CD4-positive, alpha-beta T cell treated with Interleukin-6 at 100 ng/mL for 8 hours (primary cell): Measurements from ENCODE around the gene ATXN7L3.
A peak's percentile ranks its signal among the peaks of the same experiment; 100 is the strongest.

Experiments
- DNase-seq: peaks from one replicate; pipeline ENCODE4 v3.0.0-alpha.2; 2020; ENCODE audit warnings: mixed read lengths, low spot score

Gene ATXN7L3

DNA sequence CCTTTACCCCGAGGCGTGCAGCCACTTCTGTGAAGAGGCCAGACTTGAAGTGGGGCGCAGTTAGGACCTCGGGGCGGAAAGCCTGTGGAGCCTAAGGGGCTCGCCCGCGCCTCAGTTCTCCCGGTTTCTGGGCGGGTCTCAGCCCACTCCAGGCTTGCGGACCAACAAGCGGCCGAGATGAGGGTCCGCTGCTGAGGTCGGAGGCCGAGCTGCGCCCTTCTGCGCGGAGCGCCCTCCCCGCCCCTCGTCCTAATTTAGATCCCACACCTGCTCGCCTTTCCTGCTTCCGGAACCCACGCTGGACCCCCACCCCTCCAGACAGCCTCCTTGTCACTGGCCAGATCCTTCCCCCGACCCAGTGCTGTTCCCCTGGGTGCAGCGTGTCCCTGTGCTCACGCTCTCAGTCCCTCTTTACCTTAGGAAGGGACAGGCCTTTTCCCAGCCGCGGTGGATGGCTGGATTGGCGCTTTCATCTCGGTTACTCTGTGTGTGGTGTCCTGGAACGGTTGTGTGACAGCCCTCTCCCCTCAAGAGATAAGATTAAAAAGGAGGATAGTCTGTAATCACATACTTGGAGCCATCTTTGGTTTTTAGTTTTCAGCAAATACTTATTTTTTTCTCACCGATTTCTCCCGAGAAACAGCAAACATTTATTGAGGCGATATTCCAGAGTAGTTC is 933 bp upstream of the ATXN7L3 start:
- DNase-seq = no peak

DNA sequence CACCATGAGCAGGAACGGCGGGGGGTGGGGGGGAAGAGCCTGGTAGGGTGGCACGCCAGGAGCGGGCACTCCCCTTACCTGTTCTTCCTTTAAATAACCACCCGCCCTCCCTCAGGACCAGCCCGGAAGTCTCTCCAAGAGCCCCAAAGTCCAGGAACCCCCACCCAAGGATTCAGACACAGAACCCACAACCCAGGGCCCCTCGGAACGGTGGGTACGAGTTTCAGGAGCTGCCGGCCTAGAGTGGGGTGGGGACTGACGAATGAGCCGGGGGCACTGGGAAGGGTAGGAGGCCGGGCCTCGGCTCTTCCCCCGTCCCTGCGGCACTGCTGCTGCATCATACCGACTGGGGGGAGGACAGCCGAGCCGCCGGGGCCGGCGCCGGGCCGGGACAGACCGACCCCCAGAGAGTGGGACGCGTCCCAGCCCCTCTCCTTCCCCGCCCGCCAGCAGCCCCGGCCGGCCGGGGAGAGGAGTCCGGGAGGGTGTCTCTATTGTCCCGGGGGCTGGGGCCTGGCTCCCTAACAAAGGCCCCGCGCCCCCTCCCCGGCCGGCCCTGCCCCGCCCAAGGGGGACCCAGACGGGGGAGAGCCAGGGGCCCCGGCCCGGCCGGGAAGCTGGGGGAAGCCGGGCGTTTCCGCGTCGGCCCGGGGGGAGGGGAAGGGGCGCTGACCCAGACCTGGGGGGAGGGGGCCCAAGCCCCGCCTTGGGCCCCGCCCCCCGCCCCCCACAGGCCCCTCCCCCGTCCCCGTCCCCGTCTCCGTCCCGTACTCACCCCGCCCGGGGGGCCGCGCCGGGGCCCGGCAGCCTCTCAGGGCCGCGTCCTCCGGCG is 747 bp downstream of the ATXN7L3 start:
- peak; percentile 63 for DNase-seq

DNA sequence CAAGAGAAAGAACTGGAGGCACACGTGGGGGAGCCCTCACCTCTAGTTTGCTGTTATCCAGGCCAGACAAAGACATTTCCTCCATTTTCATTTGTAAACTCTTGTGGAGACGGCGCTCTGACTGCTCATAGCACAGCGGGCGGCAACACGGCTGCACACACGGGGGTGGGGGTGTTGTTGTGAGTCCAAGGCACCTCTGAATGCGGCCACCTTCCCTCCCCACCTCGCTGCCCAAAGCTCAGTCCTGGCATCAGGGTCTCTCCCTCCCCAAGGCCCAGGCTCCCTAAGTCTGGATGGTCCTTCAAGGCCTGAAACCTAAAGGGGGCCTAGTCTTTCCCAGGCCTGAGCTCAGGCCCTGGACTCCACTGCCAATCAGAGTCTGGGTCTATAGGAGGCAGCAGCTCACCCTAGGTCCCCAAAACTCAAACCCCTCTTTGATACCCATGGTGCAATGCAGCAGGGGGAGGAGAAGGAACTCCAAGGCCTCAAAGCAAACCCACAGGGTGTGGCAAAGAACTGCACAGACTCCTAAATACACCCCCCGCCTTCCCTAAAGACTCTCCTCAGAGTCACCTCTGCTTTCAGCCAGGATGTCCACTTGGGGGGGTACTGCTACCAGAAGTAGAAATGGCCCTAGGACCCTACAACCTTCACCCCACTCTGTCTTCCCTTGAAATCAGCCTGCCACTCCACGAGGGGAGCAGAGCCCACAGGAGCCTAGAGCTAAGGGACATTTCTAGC is 1.5 kb downstream of the ATXN7L3 start:
- DNase-seq = peak; percentile 75

DNA sequence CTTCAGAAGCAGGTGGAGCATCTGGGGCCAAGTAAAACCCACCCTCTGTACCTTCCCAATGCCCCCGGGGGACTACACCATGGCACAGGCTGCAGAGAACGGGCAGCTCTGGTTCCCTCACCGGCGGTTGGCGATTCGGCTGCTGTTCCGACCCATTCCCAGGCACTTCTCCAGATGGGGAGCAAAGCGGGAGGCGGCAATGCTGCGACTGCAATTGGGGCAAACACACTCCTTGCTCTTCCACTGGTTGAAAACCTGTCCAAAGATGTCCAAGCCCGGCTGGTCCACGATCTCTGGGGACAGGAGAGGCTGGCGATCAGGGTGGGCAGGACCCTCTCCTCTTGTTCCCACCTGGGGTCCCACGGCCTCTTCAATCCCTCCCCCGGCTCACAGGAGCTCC is 2.6 kb downstream of the ATXN7L3 start:
- DNase-seq = no peak

DNA sequence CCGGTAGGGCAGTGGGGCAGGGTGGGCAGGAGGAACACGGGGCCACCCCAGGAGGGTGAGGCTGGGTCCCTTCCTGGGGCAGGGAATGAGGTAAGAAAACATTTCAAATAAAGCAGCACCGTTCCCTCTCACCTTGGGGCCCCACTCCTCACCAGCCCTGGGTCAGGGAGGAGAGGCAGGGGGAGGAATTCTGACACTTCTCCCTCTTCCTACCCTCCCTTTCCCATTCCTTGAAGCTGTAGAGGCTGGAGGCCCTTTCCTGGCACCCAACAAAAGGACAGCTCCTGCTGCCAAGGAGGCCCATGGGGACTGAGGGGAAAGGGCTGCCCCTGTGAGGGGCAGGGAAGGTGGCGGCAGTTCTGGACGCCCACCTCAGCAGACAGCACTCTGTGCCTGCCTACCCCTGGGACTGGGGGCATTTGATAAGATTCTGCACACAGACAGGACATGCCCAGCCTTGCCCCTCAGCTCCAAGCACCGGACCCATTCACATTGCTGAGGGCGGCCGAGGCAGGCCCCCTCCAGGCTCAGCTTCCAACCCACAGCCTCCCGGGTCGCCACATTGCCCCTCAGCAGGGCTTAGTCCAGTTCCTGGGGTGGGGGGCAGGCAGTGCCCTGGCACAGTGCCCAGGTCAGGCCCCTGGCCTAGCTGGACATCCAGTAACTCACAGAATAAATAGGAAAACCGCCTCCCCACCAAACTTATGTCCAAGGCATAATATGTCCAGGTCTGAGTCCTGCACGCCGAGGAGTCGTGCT is 6.2 kb downstream of the ATXN7L3 start:
- DNase-seq = no peak

DNA sequence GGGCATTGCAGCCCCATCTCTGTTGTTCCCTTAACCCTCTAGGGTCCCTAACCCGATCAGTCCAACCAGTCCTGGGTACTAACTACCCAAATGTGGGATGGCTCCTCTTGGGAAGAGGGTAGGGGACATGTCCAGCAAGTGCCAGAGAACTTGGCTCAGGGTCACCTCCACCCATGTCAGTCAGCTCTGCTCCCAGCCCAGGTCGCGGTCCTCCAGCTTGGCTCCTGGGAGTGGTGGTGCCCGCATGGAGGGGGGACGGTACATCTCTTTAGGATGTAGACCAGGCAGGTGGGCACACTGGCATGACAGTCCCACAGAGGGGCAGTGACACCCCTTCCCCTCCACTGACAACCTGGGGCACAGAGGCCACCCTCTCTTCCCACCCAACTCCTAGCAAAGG is 6.9 kb downstream of the ATXN7L3 start:
- no peak for DNase-seq

DNA sequence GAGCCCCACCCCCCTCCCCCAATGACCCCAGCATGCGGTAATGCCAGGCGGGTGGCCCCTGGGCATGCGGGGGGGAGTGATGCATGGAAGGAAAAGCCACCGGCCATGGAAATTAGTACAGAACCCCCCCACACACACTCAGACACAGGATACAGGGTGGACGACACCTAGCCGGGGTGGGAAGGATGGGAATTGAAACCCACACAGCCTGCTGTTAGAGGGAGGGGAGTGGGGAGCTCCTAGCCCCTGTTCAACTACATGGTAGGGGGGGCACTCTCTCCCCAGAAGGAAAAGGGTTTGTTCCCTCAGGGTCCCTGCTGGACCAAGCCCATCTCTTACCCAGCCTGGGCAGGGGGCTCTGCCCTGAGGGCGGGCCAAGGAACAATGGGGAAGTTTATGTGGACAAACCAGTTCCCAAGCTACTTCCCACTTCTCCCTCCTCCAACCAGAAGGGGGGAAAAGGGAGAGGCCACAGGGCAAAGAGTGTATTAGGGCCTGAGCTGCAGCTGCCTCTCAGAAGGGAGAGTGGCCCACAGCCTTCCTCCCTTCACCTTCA is 7.7 kb downstream of the ATXN7L3 start:
- DNase-seq = no peak

DNA sequence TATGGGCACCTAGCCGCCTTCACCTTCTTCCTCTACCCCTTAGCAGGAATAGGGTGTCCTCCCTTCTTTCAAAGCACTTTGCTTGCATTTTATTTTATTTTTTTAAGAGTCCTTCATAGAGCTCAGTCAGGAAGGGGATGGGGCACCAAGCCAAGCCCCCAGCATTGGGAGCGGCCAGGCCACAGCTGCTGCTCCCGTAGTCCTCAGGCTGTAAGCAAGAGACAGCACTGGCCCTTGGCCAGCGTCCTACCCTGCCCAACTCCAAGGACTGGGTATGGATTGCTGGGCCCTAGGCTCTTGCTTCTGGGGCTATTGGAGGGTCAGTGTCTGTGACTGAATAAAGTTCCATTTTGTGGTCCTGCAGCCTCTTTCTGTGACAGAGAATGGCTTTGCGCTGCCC is 8.3 kb downstream of the ATXN7L3 start:
- DNase-seq = no peak

DNA sequence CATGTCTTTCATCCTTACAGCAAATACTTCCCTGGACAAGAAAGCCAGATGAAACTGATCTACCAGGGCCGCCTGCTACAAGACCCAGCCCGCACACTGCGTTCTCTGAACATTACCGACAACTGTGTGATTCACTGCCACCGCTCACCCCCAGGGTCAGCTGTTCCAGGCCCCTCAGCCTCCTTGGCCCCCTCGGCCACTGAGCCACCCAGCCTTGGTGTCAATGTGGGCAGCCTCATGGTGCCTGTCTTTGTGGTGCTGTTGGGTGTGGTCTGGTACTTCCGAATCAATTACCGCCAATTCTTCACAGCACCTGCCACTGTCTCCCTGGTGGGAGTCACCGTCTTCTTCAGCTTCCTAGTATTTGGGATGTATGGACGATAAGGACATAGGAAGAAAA is 9.2 kb downstream of the ATXN7L3 start:
- DNase-seq = no peak

DNA sequence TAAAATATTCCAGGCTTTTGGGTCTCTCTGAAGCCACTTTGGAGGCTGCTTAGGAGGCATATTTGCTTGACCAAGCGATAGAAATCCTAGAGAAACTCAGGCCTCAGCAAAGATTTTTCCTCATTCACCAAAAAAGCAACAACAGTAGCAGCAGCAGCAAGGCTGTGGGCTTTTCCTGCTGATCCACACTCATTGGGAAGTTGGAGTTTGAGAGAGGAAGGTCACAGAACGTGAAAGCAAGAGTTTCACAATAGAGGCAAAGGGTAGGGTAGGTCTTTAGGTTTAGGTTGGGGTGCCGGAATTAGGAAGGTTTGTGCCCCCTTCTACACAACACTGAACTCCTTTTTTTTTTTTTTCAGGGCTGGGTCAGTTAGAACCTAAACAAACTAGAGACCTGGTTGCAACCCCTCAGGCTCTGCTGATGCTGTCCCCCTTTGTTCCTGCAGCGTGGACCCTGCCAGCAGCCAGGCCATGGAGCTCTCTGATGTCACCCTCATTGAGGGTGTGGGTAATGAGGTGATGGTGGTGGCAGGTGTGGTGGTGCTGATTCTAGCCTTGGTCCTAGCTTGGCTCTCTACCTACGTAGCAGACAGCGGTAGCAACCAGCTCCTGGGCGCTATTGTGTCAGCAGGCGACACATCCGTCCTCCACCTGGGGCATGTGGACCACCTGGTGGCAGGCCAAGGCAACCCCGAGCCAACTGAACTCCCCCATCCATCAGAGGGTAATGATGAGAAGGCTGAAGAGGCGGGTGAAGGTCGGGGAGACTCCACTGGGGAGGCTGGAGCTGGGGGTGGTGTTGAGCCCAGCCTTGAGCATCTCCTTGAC is 10.9 kb downstream of the ATXN7L3 start:
- DNase-seq = no peak

DNA sequence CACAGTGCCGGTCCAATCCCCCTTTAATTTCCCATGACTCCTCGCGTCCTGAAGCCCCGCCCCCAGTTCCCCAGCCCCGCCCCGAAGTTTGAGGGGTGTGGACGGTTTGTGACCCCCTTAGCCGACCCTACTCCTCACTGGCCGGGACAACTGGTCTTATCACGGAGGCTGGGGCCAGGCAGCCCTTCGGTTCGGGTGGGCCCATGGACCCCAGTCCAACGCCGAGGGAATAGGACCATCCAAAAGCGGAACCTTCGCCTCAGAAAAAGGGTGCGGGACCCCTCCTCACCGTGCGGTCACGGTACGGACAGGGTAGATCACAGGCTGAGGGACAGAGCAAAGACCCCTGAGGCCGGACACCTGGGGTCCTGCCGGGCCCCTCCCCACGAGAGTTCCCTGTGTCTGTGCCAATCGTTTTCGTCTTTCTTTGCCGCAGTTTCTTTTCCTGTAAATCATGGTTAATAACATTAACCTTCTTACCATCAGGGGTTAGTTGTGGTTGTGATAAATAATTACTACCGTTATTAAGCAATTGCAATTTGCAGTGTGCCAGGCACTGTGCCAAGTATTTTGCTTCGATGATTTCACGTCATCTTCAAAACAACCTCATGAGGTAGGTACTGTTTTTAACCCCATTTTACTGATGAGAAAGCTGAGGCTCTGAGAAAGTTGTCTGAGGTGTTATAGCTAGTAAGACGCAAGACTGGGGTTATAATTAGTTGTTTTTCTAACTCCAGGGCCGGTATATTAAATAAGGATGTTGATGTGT is 12.4 kb downstream of the ATXN7L3 start:
- DNase-seq = no peak

DNA sequence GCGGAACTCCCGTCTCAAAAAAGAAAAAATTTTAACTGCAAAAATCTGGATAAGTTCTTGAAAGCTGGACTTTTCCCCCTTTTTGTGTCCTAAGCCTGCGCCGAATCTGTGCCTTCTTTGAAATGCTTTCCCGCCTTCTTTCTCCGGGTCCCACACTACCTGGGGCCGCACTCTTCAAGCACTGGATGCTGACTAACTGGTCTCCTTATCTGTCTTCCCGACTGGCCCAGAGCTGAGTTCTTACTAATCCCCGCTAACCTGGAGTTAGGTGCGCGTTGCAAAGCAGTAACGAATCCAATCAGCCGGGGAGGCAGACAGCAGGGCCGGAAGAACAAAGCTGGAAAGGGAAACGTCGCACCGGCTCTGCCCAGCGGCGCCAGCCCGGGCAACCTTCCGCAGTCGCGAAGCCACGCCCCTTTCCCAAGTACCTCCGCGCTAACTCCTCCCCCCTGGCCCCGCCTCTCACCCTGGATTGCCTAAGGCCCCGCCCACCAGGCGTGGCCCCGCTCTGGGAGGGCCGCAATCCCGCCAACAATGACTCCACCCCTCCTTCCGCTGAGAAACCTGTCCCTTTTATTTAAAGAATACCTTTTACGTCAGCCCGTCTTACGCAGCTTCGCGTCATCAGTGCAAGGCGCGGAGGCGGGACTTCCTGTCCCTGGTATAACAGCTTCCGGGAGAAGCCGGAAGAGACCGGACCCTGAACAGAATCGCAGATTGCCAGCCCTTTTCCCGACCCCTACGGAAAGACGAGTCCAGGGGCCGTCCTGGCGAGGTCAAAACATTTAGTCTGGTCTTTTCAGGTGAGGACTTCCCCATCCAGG is 13.2 kb downstream of the ATXN7L3 start, which contains the start of gene TMUB2:
TSS of gene TMUB2 (plus strand) at position 666 of the 824 bp plus-strand sequence. CDS start 737 bp downstream, outside the sequence.
- peak; percentile 99 for DNase-seq

DNA sequence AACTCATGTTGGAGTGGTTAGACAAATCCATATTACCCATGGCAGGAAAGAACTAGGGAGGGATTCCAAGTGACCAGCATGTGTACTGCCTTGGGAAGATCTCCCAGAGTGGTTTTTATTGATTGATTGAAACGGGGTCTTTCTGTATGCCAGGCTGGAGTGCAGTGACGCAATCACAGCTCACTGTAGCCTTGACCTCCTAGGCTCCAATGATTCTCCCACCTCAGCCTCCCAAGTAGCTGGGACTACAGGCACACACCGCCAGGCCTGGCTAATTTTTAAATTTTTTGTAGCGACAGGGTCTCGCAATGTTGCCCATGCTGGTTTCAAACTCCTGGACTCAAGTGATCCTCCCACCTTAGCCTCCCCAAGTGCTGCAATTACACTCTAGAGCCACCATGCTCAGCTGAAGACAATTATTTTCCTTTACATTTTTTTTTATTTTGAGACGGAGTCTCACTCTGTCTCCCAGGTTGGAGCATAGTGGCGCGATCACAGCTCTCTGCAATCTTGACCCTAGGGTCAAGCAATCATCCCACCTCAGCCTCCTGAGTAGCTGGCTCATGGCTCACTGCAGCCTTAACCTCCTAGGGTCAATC is 15.4 kb downstream of the ATXN7L3 start:
- no peak for DNase-seq

DNA sequence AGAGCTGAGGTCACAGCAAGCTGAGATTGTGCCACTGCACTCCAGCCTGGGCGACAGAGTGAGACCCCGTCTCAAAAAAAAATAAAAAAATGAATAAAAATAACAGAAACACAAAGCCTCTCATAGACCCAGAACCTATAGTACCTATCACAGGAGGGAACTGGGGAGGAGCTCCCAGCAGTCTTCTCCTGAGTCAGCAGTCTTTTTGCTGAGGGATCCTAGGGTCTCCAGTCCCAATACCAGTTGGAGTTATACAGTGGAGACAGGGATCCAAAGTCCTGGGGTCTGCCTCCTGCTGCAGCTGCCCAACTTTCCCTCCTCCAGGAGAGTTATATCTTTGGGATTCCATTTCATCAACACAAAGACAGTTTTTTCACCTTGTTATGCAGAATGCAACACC is 16.7 kb downstream of the ATXN7L3 start:
- no peak for DNase-seq

DNA sequence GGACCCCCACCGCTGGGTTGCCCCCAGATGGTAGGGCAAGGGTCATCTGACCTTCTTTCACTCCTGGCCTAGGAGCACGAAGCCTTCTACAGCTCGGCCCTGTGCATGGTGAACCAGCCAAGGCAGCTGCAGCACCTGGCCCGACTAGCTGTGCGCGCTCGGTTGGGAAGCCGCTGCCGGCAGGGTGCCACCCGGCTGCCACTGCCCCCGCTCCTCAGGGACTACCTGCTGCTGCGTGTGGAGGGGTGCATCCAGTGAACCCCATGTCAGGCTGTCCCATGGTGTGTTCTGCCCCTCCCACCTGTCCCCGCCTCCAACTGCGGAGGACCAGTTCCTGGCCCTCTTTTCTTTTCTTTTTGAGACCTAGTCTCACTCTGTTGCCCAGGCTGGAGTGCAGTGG is 21.6 kb downstream of the ATXN7L3 start:
- DNase-seq = no peak

DNA sequence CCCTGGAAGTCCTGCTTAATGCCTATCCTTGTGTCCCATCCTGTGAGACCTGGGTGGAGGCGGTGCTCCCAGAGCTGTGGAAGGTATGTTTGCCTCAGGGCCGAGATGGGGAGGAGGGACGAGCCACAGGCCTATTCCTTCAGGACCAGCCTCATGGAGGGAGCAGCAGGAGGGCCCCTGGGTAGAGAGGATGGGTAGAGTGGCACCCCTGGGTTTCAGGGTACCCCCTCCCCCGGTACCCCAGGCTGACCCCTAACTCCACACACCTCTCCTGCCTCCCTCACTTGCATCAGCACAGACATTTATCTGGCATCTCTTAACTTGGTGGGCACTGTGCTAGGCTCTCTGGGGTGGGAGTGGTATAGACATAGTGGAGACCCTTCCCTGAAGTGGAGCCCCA is 22.0 kb downstream of the ATXN7L3 start:
- DNase-seq = no peak

DNA sequence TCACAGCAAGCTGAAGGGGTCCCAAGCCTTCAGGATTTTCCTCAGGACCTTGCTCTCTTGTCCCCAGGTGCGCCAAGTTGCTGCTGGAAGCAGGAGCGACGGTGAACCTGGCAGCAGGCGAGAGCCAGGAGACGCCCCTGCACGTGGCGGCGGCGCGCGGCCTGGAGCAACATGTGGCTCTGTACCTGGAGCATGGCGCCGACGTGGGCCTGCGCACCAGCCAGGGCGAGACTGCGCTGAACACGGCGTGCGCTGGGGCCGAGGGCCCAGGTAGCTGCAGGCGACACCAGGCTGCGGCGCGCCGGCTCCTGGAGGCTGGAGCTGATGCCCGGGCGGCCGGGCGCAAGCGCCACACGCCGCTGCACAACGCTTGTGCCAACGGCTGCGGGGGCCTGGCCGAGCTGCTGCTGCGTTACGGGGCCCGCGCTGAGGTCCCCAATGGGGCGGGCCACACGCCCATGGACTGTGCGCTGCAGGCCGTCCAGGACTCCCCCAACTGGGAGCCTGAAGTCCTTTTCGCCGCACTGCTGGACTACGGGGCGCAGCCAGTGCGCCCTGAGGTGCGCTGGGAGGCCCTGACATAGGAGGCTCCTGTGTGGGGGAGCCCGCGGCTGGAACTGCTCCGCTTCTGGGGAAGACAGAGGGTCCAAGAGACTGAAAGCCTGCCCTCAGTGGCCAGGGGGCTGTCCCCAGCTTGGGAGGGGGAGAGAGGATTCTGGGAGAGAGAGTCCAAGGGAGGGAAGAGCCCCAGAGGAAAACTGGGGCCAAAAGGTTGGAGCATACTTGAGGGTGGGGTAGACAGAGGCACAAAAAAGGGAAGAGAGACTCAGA is 22.8 kb downstream of the ATXN7L3 start:
- DNase-seq = no peak

DNA sequence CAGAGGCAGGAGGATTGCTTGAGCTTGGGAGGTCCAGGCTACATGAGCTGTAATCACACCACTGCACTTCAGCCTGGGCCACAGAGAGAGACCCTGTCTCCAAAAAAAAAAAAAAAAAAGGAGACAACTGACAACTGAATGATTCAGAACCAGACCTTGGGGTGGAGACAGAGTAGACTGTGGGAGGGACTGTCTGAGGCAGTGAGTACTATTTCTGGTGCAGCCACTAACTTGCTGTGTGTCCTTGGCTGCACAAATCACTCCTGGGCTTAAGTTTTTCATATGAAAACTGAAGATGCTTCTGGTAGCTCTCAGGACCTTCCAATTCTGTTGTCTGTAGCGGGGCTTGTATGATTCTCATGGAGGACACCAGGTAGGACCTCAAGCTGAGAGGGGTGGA is 23.4 kb downstream of the ATXN7L3 start:
- no peak for DNase-seq
